ENCODE data around the gene STIP1.
"Not testable (repeated sequence)": the region's sequence is repeated elsewhere in the genome, so short reads cannot be mapped to it uniquely, and the experiment has no call there.

STIP1 gene

DNA sequence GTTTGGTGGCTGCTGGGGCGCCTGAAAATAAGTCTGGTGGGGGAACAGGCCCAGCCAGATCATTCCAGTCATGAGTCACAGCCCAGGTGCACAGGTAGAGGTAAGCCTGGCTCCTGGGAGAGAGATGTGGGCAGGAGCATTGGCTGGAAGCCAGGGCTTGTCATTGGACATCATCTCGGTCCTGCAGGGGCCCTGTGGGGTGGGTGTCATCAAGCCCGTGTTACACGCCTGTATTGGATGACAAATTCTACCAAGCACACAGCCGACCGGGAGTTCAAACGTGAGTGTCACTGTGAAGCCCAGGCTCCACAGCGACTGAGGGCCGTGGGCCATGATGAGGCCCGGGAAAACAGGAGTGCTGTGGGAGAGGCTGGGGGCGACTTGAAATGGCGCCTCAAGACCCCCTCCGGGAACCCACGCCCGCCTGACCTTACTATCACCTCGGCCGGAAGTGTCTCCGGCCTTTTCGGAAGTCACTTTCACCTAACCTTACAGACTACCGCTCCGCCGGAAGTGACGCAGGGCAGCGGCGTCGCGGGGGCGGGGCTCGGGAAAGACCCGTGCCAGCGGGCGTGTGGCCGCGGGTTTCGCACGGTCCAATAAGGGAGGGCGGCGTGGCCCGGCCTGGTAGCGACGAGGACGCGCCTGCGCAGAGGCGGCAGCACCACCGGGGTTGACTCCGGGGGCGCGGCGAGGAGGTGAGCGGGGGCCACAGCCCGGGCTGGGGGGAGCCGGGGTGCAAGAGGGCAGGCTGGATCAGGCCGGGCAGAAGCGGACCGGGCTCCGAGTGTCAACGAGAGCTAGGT is 54.7 kb downstream of the STIP1 start, which contains the start of gene FKBP2:
FKBP2 (plus strand) TSS at position 661 of the 806 bp plus-strand sequence. CDS start 1,293 bp downstream, outside the sequence.
- DNase-seq: peak; percentile 89

DNA sequence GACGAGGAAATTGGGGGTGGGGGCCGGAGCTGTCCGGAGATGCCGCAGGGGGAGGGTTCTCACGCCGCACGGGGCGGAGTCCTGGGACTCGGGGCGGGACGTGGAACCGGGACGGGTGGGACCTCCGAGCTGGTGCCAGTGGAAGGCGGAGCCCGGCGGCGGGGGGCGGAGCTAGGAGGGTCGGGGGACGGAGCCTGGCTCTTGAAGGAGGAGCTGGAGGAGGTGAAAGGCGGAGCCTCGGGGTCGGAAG is 55.2 kb downstream of the STIP1 start:
- peak; percentile 96 for DNase-seq

DNA sequence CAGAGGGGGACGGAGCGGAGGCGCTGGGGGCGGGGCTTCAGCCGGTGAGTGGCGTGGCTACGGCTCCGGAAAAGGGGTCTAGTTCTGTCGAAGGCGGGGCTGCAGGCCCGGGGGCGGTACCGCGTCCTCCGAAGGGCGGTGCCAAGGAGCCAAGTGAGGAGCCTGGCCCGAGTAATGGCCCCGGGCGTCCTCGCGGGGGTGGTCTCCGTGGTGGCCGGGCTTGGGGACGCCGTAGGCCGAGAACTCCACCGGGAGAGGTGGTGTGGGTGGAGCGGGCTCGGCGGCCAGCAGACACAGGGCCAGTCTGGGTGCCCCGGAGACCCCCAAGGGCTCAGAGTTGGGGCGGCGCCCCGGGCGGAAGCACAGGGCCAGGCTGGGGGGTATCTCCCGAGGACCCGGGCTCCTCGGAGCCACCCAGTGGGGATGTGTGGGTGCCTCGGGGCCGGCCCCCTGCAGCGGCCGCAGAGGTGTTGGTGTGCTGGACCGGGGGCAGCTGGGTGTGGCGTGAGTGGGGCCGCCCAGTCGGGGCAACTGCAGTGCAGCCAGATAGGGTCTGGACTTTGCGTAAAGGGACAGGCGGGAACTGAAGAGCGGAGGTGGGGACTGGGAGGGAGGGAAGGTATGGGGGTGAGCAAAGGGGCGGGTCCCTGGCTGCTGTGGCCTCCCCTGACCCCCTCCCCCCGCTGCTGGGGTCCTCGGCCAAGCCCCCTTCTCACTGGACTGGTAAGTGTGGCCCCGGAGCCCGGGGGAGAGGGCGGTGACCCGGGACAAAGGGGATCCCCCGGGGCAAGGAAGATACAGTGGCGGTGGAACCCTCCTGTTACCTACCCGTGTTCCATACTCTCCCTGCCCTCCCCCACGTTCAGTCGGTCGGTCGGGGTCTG is 55.8 kb downstream of the STIP1 start:
- DNase-seq: no peak

- no peak for DNase-seq
Measured at GRCh38 chr11:64243236-64243854, 57.4 kb downstream of the STIP1 start.

- no peak for DNase-seq
Measured at GRCh38 chr11:64244107-64244506, 58.1 kb downstream of the STIP1 start.

GRCh38 chr11:64244966-64245365 is 59.0 kb downstream of the STIP1 start:
- DNase-seq: no peak

DNA sequence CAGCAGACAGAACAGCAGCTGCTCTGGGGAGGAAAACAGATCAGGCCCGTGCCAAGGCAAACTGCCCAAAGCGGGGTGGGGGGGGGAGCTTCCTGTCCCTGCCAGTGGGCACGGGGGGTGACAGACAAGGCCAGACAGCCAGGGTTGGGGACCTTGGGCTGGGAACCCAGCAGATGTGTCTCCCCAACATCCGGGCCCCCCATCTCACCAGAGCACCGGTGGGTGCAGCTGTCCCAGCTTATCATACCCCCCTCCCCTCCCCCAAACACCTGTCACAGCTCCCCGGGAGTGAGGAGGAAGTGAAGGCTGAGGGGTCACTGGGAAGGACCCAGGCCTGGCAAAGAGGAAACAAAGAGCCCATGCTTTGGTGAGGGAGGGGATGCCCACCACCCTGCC is 59.4 kb downstream of the STIP1 start:
- DNase-seq: no peak

DNA sequence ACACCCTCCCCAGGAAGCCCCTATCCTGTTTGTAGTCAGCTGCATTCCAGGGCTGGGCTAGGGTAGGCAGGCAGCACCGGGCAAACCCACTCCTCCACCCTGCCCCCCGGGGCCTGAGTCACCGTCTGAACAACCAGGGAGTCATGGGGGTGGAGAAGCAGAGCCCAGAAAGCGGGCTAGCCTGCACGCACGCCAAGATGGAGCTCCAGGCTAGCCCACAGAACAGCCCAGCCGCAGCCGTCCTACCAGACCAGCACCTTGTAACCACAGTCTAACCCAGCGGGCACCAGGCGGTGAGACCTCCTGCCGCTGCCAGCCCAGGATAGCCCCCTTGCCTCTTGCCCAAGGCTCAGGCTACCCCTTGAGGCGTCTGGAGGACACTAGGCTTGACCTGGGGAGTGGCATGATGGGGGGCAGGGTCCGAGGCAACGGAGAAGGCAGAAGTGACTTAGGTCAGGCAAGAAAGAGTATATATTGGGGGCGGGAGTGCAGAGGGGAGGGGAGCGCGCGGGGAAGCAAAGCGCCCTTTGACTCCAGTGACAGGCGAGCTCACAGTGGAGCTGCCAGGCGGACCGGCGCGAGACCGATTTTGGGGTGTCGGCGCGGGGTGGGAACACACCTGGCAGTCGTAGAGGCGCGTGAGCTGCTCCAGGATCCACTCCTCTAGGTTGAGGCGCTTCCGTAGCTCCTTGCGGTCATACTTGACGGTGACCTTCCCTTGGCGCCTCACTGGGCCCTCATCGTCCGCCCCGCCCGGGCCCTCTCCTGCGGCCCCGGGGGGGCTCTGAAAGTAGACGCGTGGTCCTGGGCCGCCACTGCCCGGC is 60.0 kb downstream of the STIP1 start:
- DNase-seq: no peak

- DNase-seq: not testable (repeated sequence)
Measured at GRCh38 chr11:64246621-64246870, 60.6 kb downstream of the STIP1 start.

DNA sequence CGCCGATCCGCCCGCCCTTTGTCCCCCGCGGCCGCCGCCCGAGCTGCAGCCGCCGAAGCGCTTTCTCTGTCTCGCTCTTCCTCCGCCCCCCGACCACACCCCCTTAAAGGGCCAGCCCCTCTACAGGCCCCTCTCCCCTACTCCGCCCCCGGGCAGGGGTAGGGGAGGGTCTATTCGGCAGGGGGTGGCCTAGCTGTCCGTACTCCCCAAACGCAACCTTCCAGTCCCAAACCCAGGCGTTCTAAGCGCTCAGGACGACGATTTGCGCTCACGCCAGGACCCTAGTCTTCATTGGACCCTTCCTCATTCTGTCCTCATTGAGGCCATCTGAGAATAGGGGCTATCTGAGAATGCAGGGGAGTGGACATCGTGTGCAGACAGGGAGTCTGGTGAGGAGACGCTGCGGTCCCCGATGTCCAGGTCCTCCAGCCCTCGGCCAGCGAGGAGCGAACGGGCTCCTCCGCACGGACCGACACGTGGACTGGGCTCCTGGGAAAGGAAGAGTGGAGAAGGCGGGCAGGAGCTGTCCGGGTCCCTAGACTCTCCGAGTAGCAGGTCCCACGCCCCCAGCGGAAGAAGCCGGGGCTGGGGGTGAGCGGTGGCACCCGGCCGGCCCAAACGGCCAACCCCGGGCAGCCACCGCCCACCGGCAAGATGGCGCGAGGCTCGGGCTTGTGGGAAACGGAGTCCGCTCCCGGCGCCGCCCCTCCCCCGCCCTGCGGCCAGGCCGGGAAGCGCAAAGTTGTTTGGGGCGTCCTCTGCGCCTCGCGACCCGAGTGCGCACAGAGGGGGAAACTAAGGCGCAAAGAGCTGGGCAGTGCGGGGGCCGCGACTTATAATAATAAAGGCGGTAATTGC is 61.1 kb downstream of the STIP1 start, which contains the start of gene PPP1R14B:
PPP1R14B (minus strand) TSS at position 73 of the 858 bp plus-strand sequence. CDS start 270 bp downstream, outside the sequence.
- peak; percentile 44 for DNase-seq

GRCh38 chr11:64247729-64248531 is 62.0 kb downstream of the STIP1 start:
- DNase-seq: no peak

DNA sequence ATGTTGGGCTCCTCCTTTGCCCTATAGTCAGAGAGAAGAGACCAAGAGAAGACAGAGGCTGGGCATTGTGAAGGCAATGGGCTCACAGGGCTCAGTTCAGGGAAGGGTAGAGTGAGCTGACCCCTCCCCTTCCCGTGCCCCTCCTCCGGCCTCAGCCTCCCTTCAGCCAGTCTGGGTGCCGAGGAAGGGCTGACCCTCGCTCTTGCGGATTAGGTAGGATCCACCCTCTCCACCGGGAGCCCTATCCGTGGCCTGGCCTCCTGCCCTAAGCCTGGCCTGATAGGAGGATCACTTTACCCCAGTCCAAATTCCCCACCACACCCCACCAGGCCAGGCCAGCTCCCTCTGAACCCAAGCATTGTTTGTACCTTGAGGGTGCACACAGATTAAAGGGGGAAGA is 62.6 kb downstream of the STIP1 start:
- no peak for DNase-seq

GRCh38 chr11:64249038-64249437 is 63.1 kb downstream of the STIP1 start:
- no peak for DNase-seq

- DNase-seq: no peak
Measured at GRCh38 chr11:64249563-64250414, 63.8 kb downstream of the STIP1 start.

DNA sequence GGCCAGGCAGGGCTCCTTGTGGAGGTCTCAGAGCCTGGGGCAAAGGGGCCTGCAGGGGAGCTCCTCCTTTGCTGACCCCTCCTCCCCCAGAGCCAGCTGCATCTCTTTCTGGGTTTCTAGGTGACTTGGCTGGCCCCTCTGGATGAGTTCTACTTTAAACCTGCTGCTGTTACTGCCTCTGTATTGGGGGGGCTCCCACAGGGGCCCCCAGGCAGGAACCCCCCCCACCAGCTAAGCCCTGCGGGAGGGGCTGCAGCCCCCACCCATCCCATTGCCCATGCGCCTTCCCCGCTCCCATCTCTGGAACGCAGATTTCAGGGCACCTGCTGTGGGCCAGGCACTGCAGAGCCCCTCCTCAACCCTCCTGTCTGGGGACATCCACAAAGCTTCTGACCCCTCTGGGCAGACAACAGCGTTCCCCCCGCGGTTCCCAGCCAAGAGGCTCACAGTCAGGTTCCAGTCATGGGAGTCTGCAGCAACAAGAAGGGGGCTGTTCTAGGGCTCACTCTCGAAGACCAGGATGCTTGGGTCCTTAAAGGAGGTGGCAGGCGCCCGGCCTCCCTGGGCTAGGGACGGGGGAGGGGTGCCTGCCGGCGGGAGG is 64.5 kb downstream of the STIP1 start:
- DNase-seq: no peak

GRCh38 chr11:64251016-64251752 is 65.2 kb downstream of the STIP1 start, which contains the start of gene PLCB3:
Gene PLCB3 (plus strand): TSS chr11:64251530. CDS start chr11:64251650, 120 bp downstream.
- DNase-seq: no peak

GRCh38 chr11:64251753-64252002 is 65.7 kb downstream of the STIP1 start:
- DNase-seq: no peak

DNA sequence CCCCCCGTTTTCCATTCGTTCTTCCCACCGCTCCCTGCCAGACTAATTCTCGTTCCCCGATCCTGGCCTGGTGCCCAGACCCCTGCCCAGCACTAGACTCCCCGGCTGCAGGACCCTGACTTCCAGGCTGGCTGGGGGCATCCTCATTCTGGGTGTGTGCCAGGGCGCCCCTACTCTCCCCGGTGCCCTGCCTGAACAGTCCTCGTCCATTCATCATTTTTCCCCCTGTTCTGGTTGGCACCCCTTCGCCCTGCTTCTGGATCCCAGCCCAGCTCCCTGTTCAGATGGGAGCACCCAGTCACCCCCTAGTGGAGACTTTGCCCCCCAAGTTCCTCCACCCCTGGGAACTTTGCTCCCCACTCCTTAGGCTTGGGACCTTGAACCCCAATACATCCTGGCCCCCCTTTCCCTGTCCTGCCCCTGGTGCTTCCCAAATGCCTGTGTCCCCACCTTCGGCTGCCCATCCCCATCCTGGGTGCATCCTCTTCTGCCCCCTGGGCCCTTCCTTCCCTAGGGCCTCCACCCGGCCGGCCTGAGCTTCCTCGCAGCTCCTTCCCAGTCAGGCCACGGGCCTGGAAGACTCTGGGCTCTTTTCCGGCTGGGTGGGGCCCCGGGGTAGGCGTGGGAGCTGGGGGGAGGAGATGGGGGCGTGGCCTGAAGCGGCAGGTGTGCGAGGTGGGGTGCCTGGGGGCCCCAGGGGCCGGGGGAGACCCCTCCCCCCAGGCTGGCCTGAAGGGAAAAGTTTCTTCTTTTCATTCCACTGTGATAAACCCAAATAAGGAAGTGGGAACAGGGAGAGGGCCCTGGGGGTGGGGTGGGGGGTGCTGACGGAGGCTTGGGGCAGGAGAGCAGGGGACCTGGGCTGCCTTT is 66.3 kb downstream of the STIP1 start:
- DNase-seq: no peak
